ENCODE measurements around the gene EEF2K. TPM values are rescaled to one million over a fixed set of nuclear protein-coding genes. Genes with fewer than 3 reads are reported as not detected.
"Not testable (repeated sequence)": the region's sequence is repeated elsewhere in the genome, so short reads cannot be mapped to it uniquely, and the experiment has no call there.

The EEF2K gene
- total RNA-seq, 1 donor from 2014 or later = 52.7 TPM

DNA sequence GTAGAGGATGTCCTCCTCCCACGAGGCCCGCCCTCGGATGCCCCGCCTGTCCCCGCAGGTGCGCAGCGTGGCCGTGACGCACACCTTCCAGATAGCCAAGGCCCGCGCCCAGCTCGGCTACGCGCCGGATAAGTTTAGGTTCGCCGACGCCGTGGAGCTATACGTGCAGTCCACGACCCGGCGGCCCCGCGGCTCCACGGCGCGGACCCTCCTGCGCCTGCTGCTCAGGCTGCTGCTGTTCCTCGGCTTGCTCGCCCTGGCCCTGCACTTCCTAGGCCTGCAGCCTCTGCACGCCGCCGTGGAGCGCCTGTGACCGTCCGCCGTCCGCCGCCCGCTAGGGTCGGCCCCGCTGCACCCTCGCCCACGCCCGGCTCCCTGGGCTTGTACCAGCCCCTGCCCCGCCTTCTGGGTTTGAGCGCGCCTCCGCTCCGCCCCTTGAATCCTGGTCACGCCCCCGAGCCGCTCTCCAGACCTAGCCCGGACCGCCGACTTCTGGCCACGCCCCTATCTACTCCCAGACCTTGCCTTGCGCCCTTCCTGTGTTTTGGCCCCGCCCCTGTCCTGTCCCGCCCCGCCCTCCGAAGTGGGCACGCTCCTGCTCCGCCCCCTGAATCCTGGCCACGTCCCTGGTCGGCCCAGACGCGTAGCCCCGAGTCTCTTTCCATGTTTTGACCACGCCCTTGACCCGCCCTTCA, 15.8 kb upstream of the EEF2K start:
- DNase-seq (ENCODE audit: low spot score) = peak; percentile 87

DNA sequence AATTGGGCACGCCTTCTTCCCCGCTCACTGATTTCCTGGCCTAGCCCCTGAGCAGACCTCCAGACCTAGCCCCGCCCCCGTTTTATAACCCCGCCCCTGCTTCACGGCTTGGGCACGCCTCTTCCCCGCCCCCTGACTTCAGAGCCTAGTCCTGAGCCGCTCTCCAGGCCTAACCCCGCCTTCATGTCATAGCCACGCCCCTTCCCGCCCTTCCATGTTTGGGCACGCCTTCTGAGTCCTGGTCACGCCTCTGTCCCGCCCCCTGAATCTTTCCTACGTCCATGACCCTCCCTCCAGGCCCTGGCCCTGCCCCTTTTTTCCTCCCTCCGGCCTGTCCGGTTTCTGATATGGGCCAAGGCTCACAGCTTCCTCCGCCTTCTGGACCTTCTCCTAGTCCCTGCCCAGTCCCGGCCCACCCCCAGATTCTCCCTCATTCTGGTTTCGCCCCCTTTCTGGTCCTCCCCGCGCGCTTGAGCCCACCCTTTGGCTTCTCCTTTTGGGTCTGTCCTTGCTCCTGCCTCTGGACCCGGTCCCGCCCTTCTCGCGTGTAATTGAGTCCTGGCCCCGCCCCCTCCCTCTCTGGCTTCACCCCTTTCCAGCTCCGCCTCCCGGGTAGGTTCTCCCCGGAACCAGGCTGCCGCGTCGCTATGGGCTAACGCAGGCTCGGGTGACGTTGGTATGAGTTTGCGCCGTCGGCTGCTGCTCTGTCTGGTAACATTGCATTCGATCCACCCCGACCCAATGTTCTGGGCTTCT, 15.1 kb upstream of the EEF2K start:
- DNase-seq (ENCODE audit: low spot score) = peak; percentile 100

- peak; percentile 53 for DNase-seq (ENCODE audit: low spot score)
Observed at GRCh38 chr16:22191532-22192260, 14.4 kb upstream of the EEF2K start.

GRCh38 chr16:22192261-22193062, 13.6 kb upstream of the EEF2K start:
- DNase-seq (ENCODE audit: low spot score) = peak; percentile 89

DNA sequence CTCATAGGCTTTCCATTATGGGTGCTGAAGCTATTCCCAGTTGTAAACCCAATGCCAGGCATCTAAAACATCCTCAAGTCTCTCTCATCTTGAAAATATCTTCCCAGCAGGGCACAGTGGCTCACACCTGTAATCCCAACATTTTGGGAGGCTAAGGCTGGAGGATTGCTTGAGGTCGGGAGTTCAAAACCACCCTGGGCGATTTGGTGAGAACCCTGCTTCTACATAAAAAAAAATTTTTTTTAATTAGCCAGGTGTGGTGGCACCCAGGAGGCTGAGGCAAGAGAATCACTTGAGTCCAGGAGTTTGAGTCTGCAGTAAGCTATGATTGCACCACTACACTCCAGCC, 13.0 kb upstream of the EEF2K start:
- no peak for DNase-seq (ENCODE audit: low spot score)

DNA sequence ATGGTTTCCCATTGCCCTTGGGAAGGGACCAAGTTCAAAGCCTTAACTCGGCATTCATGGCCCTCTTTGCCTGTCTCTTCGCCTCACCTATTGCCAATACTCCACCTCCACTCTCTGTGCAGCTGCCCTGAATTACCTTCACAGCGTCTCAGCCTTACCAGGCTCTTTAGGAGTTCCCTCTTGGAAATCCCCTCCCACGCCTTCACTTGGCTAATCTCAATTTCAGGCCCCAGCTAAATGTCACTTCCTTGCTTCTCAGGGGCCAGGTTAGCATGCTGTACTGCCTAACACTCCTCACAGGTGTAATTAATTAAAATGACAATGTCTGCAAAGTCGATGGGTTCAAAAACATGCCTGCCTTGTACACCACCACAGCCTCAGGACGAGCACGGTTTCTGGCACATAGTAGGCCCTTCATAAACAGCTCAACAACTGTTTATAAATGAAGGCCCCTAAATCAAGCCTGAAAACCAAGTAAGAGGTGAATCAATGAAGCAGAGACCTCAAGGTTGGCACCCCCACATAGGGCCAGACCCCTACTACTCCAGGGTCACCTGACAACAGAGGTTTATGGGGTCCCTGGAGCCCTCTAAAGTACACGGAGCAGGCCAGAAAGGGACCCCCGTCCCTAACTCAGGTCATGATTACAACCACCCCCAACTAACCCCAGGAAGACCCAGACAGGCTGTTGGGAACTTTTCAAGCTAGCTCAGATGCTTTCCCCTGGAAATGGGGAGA, 11.2 kb upstream of the EEF2K start:
- no peak for DNase-seq (ENCODE audit: low spot score)

- no peak for DNase-seq (ENCODE audit: low spot score)
Observed at GRCh38 chr16:22195445-22195694, 10.7 kb upstream of the EEF2K start.

DNA sequence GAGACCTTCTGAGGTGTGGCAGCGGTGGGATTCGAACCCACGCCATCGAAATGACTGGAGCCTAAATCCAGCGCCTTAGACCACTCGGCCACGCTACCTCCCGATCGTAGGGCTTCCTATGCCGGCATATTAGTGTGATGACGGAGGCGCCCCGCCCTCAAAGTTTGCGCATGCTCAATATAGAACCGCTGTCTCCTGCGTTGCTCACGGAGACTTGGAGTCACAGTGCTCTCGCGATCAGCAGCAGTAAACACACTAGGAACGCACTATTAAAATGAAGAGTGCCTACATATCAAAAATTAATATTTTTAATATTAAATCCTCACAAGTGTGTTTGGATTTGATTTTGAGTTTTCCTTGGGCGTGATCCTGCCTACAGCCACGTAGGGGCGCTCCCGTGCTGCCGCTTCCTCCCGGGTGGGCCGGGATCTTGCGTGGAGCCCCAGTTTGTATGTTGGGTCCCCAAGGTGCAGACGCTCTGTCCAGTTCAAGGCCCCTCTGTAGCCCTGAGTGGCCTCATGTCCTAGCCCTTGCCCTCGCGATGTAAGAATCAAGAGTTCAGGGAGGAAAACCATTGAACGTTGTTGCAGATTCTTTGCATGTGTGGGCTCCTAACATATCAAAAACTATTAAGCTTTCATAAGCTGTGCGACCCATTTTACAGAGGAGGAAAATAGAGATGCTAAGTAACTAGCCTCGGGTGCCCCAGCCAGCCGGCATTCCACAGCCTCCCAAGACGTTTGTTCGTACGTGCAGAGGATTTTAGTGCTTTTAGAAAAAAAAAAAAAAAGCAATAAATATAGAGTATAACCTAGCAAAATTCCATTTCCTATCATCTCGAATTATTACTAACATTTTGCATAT, 10.2 kb upstream of the EEF2K start:
- DNase-seq (ENCODE audit: low spot score) = peak; percentile 94

- DNase-seq (ENCODE audit: low spot score) = not testable (repeated sequence)
Observed at GRCh38 chr16:22196559-22197168, 9.4 kb upstream of the EEF2K start.

GRCh38 chr16:22198547-22199293, 7.4 kb upstream of the EEF2K start:
- no peak for DNase-seq (ENCODE audit: low spot score)

- DNase-seq (ENCODE audit: low spot score) = no peak
Observed at GRCh38 chr16:22202261-22202637, 3.8 kb upstream of the EEF2K start.

GRCh38 chr16:22203091-22203490, 3.0 kb upstream of the EEF2K start:
- no peak for DNase-seq (ENCODE audit: low spot score)

- DNase-seq (ENCODE audit: low spot score) = no peak
Observed at GRCh38 chr16:22204091-22204655, 1.9 kb upstream of the EEF2K start.

GRCh38 chr16:22205577-22206012, 483 bp upstream of the EEF2K start:
- no peak for DNase-seq (ENCODE audit: low spot score)

GRCh38 chr16:22206842-22207714, 1.0 kb downstream of the EEF2K start:
- DNase-seq (ENCODE audit: low spot score) = peak; percentile 79

GRCh38 chr16:22207715-22208360, 1.8 kb downstream of the EEF2K start:
- DNase-seq (ENCODE audit: low spot score) = no peak

DNA sequence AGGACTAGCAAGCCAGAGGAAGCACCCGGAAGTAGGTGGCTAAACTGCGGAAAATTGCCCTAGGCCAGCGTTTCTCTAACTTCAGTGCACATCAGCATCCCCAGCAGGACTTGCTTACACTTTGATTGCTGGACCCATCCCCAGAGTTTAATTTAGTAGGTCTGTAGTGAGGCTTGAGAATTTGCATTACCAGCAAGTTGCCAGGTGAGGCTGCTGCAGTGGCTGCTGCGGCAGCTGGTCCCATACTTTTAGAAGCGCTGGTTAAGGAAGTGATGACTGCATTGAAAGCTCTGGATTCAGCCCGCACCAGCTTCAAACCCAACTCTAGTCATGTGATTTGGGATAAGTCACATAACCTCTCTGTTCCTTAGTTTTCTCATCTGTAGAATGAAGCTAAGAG, 4.2 kb downstream of the EEF2K start:
- DNase-seq (ENCODE audit: low spot score) = no peak

DNA sequence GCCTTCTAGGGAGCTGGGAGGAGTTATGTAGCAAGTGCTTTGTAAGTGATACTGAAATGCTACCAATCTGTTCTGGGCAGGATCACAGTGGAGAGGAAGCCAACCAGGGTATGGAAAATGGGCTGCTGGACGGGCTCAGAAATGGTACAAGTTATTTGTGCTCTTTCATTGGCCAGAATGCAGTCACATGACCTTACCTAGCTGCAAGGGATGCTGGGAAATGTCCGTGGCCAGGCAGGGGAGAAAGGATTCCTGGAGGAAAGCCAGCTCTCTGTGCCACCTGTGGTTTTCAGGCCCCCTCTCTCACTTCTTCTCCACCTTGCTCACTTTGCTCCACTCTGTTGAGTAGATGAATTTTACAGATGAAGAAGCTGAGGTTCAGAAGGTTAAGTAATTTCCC, 4.8 kb downstream of the EEF2K start:
- no peak for DNase-seq (ENCODE audit: low spot score)
